HG02970 (cell line): Measurements from ENCODE around the gene LRRC26.

ENCODE experiments used
- ATAC-seq: cut with Tn5 transposase; IDR thresholded peaks from one replicate; pipeline ENCODE4 v1.9.1; 2021; ENCODE audit warnings: mild to moderate bottlenecking, moderate library complexity, moderate number of reproducible peaks; ENCODE audit not compliant: unreplicated experiment, low FRiP score

LRRC26 gene

GRCh38 chr9:137157618-137158415 lies 12.0 kb downstream of the LRRC26 start:
- no peak for ATAC-seq

- no peak for ATAC-seq
Observed at GRCh38 chr9:137156567-137157375, 13.1 kb downstream of the LRRC26 start.

GRCh38 chr9:137152844-137153405 lies 16.9 kb downstream of the LRRC26 start:
- no peak for ATAC-seq

- peak; percentile 47 for ATAC-seq
Observed at GRCh38 chr9:137150617-137151457, 19.0 kb downstream of the LRRC26 start.

GRCh38 chr9:137149942-137150616 lies 19.8 kb downstream of the LRRC26 start:
- peak; percentile 27 for ATAC-seq

GRCh38 chr9:137149363-137149762 lies 20.5 kb downstream of the LRRC26 start:
- no peak for ATAC-seq

GRCh38 chr9:137148661-137149060 lies 21.2 kb downstream of the LRRC26 start:
- no peak for ATAC-seq

- ATAC-seq, result no peak
Observed at GRCh38 chr9:137148242-137148641, 21.6 kb downstream of the LRRC26 start.

GRCh38 chr9:137147793-137148160 lies 22.1 kb downstream of the LRRC26 start:
- ATAC-seq, result no peak

- ATAC-seq, result no peak
Observed at GRCh38 chr9:137147091-137147792, 22.6 kb downstream of the LRRC26 start.

GRCh38 chr9:137146527-137146918 lies 23.3 kb downstream of the LRRC26 start:
- ATAC-seq, result no peak

- no peak for ATAC-seq
Observed at GRCh38 chr9:137145731-137146526, 23.9 kb downstream of the LRRC26 start.

- no peak for ATAC-seq
Observed at GRCh38 chr9:137143459-137143858, 26.4 kb downstream of the LRRC26 start.

GRCh38 chr9:137141976-137142936 lies 27.6 kb downstream of the LRRC26 start:
- ATAC-seq, result no peak

GRCh38 chr9:137141050-137141810 lies 28.6 kb downstream of the LRRC26 start:
- no peak for ATAC-seq

GRCh38 chr9:137140151-137141012 lies 29.5 kb downstream of the LRRC26 start:
- no peak for ATAC-seq
